Measurements from ENCODE around the gene AGAP5.

- TF ChIP-seq CTCF (IDR thresholded peaks at IDR 0.05; ENCODE audit: low read depth, low read length, poor library complexity, severe bottlenecking), result no peak
- TF ChIP-seq EZH2phosphoT487 (IDR thresholded peaks at IDR 0.05; ENCODE audit: borderline replicate concordance, low read length), result no peak
Observed at GRCh38 chr10:73646598-73647041, 51.3 kb downstream of the AGAP5 start.

Measured in DOHH2 (cell line).